Gastrocnemius medialis (tissue), 4 donors: Measurements from ENCODE around the gene ZNF710.

Experiments used
- CTCF ChIP-seq, 5 experiments: fragments of 450-650 bp in 3 of 5; fragments of 200-600 bp in 2 of 5; sonication (generic) in 2 of 5; IDR thresholded peaks in 4 of 5; conservative IDR thresholded peaks in 1 of 5; 1 replicate in 4 of 5; 2 replicates in 1 of 5; pipeline ENCODE4 v1.5.1; 2016 to 2019; ENCODE audit warnings: antibody characterized with exemption in 5 of 5, mild to moderate bottlenecking in 3 of 5, moderate library complexity in 3 of 5
- POLR2A ChIP-seq, 2 donors: fragments of 450-650 bp; IDR thresholded peaks; one replicate each; pipeline ENCODE4 v1.6.1; 2017; ENCODE audit warnings: antibody characterized with exemption in 2 of 2, mild to moderate bottlenecking in 2 of 2, moderate library complexity in 2 of 2

GRCh38 chr15:89963301-89964231 lies 37.6 kb upstream of the ZNF710 start:
- TF ChIP-seq CTCF (IDR thresholded peaks at IDR 0.05 in 4 of 5, conservative IDR thresholded peaks at IDR 0.05 in 1 of 5) (no peak), POLR2A (IDR thresholded peaks at IDR 0.05) (no peak)
